ENCODE measurements around the gene PLXNA4.

PLXNA4 gene

GRCh38 chr7:132500727-132501440, 75.4 kb downstream of the PLXNA4 start:
- POLR2A ChIA-PET, result no interaction called here
- CTCF ChIA-PET, result no interaction called here
- no peak for DNase-seq (ENCODE audit: extremely low spot score)
- no peak for TF ChIP-seq CTCF (IDR thresholded peaks at IDR 0.05; ENCODE audit: control extremely low read depth, extremely low read depth, low read depth, missing control alignments)

GRCh38 chr7:132499487-132499886, 76.8 kb downstream of the PLXNA4 start:
- no peak for TF ChIP-seq CTCF (IDR thresholded peaks at IDR 0.05; ENCODE audit: control extremely low read depth, extremely low read depth, low read depth, missing control alignments)
- ChIA-PET POLR2A (no interaction called here), CTCF (no interaction called here)
- DNase-seq (ENCODE audit: extremely low spot score), result no peak

GRCh38 chr7:132499065-132499464, 77.2 kb downstream of the PLXNA4 start:
- CTCF ChIA-PET, result no interaction called here
- TF ChIP-seq CTCF (IDR thresholded peaks at IDR 0.05; ENCODE audit: control extremely low read depth, extremely low read depth, low read depth, missing control alignments), result no peak
- DNase-seq (ENCODE audit: extremely low spot score), result no peak
- POLR2A ChIA-PET, result no interaction called here

- CTCF ChIA-PET, result no interaction called here
- POLR2A ChIA-PET, result no interaction called here
These were observed 78.0 kb downstream of the PLXNA4 start for GRCh38 chr7:132498319-132498718.

GRCh38 chr7:132497098-132497497, 79.2 kb downstream of the PLXNA4 start:
- ChIA-PET CTCF (interaction anchor here (0.8 to 1.2 kb wide), 2 partner anchors 9 to 637 kb away, joined by 3 read pairs; no protein-coding TSS in a partner anchor), POLR2A (no interaction called here)
- no peak for DNase-seq (ENCODE audit: extremely low spot score)
- TF ChIP-seq CTCF (IDR thresholded peaks at IDR 0.05; ENCODE audit: control extremely low read depth, extremely low read depth, low read depth, missing control alignments), result no peak

More at GRCh38 chr7:132498319-132498718, 78.0 kb downstream of the PLXNA4 start:
- no peak for DNase-seq (ENCODE audit: extremely low spot score)
- no peak for TF ChIP-seq CTCF (IDR thresholded peaks at IDR 0.05; ENCODE audit: control extremely low read depth, extremely low read depth, low read depth, missing control alignments)

GRCh38 chr7:132495936-132496335, 80.3 kb downstream of the PLXNA4 start:
- CTCF ChIA-PET, result no interaction called here
- TF ChIP-seq CTCF (IDR thresholded peaks at IDR 0.05; ENCODE audit: control extremely low read depth, extremely low read depth, low read depth, missing control alignments), result no peak
- POLR2A ChIA-PET, result no interaction called here
- no peak for DNase-seq (ENCODE audit: extremely low spot score)
